OCI-LY1 (cell line): ENCODE data around the gene CALY.
"Not testable (repeated sequence)": the region's sequence is repeated elsewhere in the genome, so short reads cannot be mapped to it uniquely, and the experiment has no call there.

Source experiments
- H2AFZ ChIP-seq: fragments of 200-600 bp; sonication (generic), shearing (Covaris generic); 2 replicates; pipeline ENCODE4 v1.6.0; 2014; ENCODE audit warnings: antibody characterized with exemption, mild to moderate bottlenecking, low read length
- H3F3A ChIP-seq: fragments of 200-600 bp; sonication (generic), shearing (Covaris generic); 2 replicates; pipeline ENCODE4 v1.6.0; 2014; ENCODE audit warnings: mild to moderate bottlenecking, antibody characterized with exemption, low read length, moderate library complexity; ENCODE audit not compliant: insufficient read depth
- H3K27ac ChIP-seq: fragments of 200-600 bp; sonication (generic); 2 replicates; pipeline ENCODE4 v1.5.1; 2014; ENCODE audit warnings: low read length, mixed run types, mild to moderate bottlenecking, low read depth; ENCODE audit not compliant: poor library complexity, severe bottlenecking
- H3K27me3 ChIP-seq: fragments of 200-600 bp; sonication (generic); 2 replicates; pipeline ENCODE4 v1.6.0; 2014; ENCODE audit warnings: antibody characterized with exemption, mild to moderate bottlenecking, low read length, moderate library complexity; ENCODE audit not compliant: insufficient read depth
- H3K36me3 ChIP-seq: fragments of 200-600 bp; sonication (generic); 2 replicates; pipeline ENCODE4 v1.6.1; 2014; ENCODE audit warnings: mild to moderate bottlenecking, antibody characterized with exemption, low read length, moderate library complexity, mixed read lengths; ENCODE audit not compliant: insufficient read depth
- H3K4me1 ChIP-seq: fragments of 200-600 bp; sonication (generic); 2 replicates; pipeline ENCODE4 v1.5.1; 2014; ENCODE audit warnings: mild to moderate bottlenecking, low read length, moderate library complexity; ENCODE audit not compliant: insufficient read depth, severe bottlenecking
- H3K4me2 ChIP-seq: fragments of 200-600 bp; sonication (generic), shearing (Covaris generic); 2 replicates; pipeline ENCODE4 v1.6.1; 2014; ENCODE audit warnings: low read length
- H3K4me3 ChIP-seq: fragments of 200-600 bp; sonication (generic); 2 replicates; pipeline ENCODE4 v1.5.1; 2014; ENCODE audit warnings: low read length, low read depth, mild to moderate bottlenecking, mixed read lengths; ENCODE audit not compliant: poor library complexity, severe bottlenecking
- H3K79me2 ChIP-seq: fragments of 200-600 bp; shearing (Covaris generic); 2 replicates; pipeline ENCODE4 v1.6.1; 2016; ENCODE audit warnings: mixed run types, low read length, mixed read lengths; ENCODE audit not compliant: insufficient read depth
- H3K9ac ChIP-seq: fragments of 200-600 bp; sonication (generic), shearing (Covaris generic); 2 replicates; pipeline ENCODE4 v1.6.1; 2014; ENCODE audit warnings: mild to moderate bottlenecking, low read length, mixed read lengths
- H3K9me2 ChIP-seq: fragments of 200-600 bp; sonication (generic), shearing (Covaris generic); 2 replicates; pipeline ENCODE4 v1.6.1; 2014; ENCODE audit warnings: low read depth, mild to moderate bottlenecking, low read length, mixed read lengths
- H3K9me3 ChIP-seq: fragments of 200-600 bp; shearing (Covaris generic); 2 replicates; pipeline ENCODE4 v1.6.1; 2014; ENCODE audit warnings: low read length, mixed read lengths
- H4K20me1 ChIP-seq: fragments of 200-600 bp; sonication (generic), shearing (Covaris generic); 2 replicates; pipeline ENCODE4 v1.6.0; 2016; ENCODE audit warnings: mild to moderate bottlenecking, low read length; ENCODE audit not compliant: insufficient read depth
- EZH2 ChIP-seq: fragments of 200-600 bp; sonication (generic), shearing (Covaris generic); IDR thresholded peaks from 2 replicates; pipeline ENCODE4 v1.8.0; 2017; ENCODE audit warnings: borderline replicate concordance, mixed run types, mild to moderate bottlenecking, antibody characterized with exemption, low read length, moderate library complexity, mixed read lengths
- TF ChIP-seq, protein P1 (sequence below): fragments of 200-600 bp; sonication (generic), shearing (Covaris generic); IDR thresholded peaks from 2 replicates; pipeline ENCODE4 v1.5.1; 2017; ENCODE audit warnings: mild to moderate bottlenecking, antibody characterized with exemption, low read length, moderate library complexity, mixed read lengths

The CALY gene

DNA sequence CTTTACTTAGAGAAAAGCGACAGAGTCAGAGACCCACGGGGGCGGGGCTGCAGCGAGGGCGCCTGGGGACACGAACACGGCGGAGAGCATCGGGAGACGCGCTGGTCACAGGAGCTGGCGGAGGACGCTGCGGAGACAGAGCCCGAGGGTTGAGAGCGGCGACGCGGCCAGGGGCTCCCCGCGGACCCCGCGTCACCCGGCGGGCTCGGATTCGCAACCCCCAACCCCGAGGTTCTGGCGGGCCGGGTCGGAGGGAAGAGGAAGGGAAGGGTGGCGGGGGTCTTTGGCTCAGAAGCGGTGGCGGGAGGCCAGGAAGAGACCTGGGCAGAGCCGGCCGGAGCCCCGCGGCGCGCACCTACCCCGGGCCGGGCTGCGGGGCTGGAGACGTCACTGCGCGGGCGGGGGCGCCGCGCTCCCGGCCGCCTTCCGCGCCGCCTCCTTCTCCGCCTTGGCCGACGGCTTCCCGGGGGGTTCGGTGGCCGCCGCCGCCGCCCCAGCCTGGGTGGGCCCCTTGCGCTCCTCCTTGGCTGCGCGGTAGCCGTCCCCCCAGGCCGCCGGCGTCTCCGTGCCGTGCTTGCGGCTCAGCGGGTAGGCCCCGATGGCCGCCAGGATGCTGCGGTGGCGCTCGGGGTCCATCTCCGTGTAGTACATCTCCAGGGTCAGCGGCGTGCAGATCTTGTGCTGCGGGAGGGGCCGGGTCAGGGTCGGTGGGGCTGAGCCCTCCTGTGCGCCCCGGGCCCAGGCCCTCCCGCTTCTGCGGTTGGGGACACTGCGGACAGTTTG is 11.1 kb downstream of the CALY start:
- H3K27ac ChIP-seq, result no peak overlapping the region
- no peaks in the 10 kb centered on the region for H3K36me3 ChIP-seq
- H3K9me3 ChIP-seq, result no peaks in the 10 kb centered on the region
- TF ChIP-seq EZH2, result no peak
- TF ChIP-seq, protein P1, sequence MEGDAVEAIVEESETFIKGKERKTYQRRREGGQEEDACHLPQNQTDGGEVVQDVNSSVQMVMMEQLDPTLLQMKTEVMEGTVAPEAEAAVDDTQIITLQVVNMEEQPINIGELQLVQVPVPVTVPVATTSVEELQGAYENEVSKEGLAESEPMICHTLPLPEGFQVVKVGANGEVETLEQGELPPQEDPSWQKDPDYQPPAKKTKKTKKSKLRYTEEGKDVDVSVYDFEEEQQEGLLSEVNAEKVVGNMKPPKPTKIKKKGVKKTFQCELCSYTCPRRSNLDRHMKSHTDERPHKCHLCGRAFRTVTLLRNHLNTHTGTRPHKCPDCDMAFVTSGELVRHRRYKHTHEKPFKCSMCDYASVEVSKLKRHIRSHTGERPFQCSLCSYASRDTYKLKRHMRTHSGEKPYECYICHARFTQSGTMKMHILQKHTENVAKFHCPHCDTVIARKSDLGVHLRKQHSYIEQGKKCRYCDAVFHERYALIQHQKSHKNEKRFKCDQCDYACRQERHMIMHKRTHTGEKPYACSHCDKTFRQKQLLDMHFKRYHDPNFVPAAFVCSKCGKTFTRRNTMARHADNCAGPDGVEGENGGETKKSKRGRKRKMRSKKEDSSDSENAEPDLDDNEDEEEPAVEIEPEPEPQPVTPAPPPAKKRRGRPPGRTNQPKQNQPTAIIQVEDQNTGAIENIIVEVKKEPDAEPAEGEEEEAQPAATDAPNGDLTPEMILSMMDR, result no peak
- no peaks in the 10 kb centered on the region for H4K20me1 ChIP-seq
- H3K27me3 ChIP-seq, result peaks cover 9% of the 10 kb centered on the region
- H3K79me2 ChIP-seq, result no peaks in the 10 kb centered on the region
- H2AFZ ChIP-seq, result no peak overlapping the region
- peaks cover 11% of the 10 kb centered on the region for H3K4me1 ChIP-seq
- H3K4me3 ChIP-seq, result peak overlapping the region; percentile 47
- H3K9me2 ChIP-seq, result no peaks in the 10 kb centered on the region
- H3K9ac ChIP-seq, result no peak overlapping the region
- H3F3A ChIP-seq, result no peaks in the 10 kb centered on the region
- peak overlapping the region; percentile 57 for H3K4me2 ChIP-seq

DNA sequence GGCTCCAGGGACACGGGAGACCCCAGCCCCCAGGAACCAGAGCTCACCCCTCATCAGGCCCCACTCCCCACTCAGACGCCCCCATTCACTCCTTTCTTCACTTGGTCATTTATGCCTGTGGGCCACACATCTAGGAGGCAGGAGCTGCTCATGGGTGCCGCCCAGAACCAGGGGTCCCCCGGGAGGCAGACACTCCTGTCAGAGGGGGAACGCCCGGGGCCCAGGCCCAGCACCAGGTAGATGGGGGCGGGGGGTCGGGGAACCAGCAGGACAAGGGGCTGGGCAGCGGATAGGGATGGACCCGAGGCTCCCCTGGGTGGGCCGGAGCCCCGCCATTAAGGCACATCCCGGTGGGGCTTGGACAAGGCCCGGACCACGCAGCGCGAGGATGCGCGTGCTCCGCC is 11.8 kb downstream of the CALY start:
- Histone ChIP-seq H3K36me3 (no peaks in the 10 kb centered on the region), H3K4me2 (peak overlapping the region; percentile 57; the same call in 1 of the 2 replicates), H3K9me2 (no peaks in the 10 kb centered on the region), H3K27ac (no peak overlapping the region), H3K4me3 (peak overlapping the region; percentile 47), H3K27me3 (peaks cover 9% of the 10 kb centered on the region), H3F3A (no peaks in the 10 kb centered on the region), H3K9ac (no peak overlapping the region), H4K20me1 (no peaks in the 10 kb centered on the region), H2AFZ (no peak overlapping the region), H3K4me1 (peaks cover 8% of the 10 kb centered on the region), H3K79me2 (no peaks in the 10 kb centered on the region), H3K9me3 (no peaks in the 10 kb centered on the region)
- TF ChIP-seq, protein P1, result no peak
- no peak for TF ChIP-seq EZH2

DNA sequence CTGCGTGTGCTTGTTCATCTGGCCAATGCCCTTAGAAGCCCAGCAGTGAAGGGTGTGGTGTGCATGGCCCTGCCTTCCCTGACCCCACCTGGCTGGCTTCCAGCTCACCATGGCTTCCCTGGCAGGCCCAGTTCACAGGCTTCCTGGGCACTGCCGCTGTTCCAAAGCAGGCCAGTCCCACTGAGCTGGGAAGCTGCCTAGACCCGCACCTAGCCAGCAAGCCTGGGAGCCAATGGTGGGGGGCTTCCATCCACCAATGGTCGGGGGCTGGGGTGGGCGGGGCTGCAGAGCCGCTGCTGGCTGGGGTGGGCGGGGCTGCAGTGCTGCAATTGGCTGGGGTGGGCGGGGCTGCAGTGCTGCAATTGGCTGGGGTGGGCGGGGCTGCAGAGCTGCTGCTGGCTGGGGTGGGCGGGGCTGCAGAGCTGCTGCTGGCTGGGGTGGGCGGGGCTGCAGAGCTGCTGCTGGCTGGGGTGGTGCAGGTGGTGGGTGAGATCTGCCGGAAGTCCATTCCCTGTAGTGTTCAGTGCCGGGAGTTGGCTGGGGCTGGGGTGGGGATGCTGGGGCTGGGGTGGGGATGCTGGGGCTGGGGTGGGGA is 12.4 kb downstream of the CALY start:
- H3K9me3 ChIP-seq, result no peaks in the 10 kb centered on the region
- H3K4me1 ChIP-seq, result peaks cover 7% of the 10 kb centered on the region
- H2AFZ ChIP-seq, result no peak overlapping the region
- H4K20me1 ChIP-seq, result no peaks in the 10 kb centered on the region
- no peak overlapping the region for H3K9ac ChIP-seq
- no peak overlapping the region for H3K27ac ChIP-seq
- no peaks in the 10 kb centered on the region for H3K36me3 ChIP-seq
- H3K9me2 ChIP-seq, result no peaks in the 10 kb centered on the region
- TF ChIP-seq EZH2, result no peak
- TF ChIP-seq, protein P1, result no peak
- H3K4me2 ChIP-seq, result no peak overlapping the region
- H3K27me3 ChIP-seq, result peaks cover 9% of the 10 kb centered on the region
- H3F3A ChIP-seq, result no peaks in the 10 kb centered on the region
- H3K79me2 ChIP-seq, result no peaks in the 10 kb centered on the region
- H3K4me3 ChIP-seq, result no peak overlapping the region

DNA sequence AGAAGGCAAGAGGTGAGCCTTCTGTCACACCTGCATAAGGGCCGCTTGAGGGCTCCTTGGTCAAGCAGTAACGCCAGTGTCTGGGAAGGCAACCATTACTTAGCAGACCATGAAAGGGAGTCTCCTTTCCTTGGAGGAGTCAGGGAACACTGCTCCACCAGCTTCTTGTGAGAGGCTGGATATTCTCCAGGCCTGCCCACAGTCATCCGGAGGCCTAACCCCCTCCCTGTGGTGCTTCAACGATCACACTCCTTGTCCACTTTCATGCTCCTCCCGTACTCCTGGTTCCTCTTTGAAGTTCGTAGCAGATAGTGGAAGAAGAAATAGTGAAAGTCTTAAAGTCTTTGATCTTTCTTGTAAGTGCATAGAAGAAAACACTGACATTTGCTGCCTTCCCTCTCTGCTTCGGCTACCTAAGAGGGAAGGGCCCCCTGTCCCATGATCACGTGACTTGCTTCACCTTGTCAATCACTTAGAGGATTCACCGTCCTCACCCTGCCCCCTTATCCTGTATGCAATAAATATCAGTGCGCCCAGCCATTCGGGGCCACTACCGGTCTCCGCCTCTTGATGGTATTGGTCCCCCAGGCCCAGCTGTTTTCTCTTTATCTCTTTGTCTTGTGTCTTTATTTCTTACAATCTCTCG is 14.5 kb downstream of the CALY start:
- H3K4me2 ChIP-seq, H3K9me3 ChIP-seq, H4K20me1 ChIP-seq, H3K79me2 ChIP-seq, H2AFZ ChIP-seq, H3K36me3 ChIP-seq, H3K27ac ChIP-seq, H3K4me3 ChIP-seq, H3K9ac ChIP-seq, H3F3A ChIP-seq, H3K27me3 ChIP-seq, H3K9me2 ChIP-seq: not testable (repeated sequence)
- H3K4me1 ChIP-seq, result peaks cover 17% of the 10 kb centered on the region

DNA sequence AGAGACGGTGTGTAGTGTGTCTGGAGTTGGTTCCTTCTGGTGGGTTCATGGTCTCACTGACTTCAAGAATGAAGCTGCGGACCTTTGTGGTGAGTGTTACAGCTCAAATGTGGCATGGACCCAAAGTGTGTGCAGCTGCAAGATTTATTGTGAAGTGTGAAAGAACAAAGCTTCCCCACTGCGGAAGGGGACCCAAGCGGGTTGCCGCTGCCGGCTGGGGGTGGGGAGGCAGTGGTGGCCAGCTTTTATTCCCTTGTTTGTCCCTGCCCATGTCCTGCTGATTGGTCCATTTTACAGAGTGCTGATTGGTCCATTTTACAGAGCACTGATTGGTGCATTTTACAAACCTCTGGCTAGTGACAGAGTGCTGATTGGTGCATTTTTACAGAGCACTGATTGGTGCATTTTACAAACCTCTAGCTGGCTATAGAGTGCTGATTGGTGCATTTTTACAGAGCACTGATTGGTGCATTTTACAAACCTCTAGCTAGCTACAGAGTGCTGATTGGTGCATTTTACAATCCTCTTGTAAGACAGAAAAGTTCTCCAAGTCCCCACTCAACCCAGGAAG is 15.8 kb downstream of the CALY start:
- not testable (repeated sequence) for H3K9me3 ChIP-seq, H3F3A ChIP-seq, H2AFZ ChIP-seq, H3K4me2 ChIP-seq, H3K79me2 ChIP-seq, H3K9ac ChIP-seq, H3K27me3 ChIP-seq, H3K4me3 ChIP-seq, H4K20me1 ChIP-seq, H3K27ac ChIP-seq, H3K36me3 ChIP-seq, H3K9me2 ChIP-seq
- H3K4me1 ChIP-seq, result peaks cover 17% of the 10 kb centered on the region
